ENCODE data around the gene SLC22A8.
"Not testable (repeated sequence)": the region's sequence is repeated elsewhere in the genome, so short reads cannot be mapped to it uniquely, and the experiment has no call there.

SLC22A8 gene, protein sequence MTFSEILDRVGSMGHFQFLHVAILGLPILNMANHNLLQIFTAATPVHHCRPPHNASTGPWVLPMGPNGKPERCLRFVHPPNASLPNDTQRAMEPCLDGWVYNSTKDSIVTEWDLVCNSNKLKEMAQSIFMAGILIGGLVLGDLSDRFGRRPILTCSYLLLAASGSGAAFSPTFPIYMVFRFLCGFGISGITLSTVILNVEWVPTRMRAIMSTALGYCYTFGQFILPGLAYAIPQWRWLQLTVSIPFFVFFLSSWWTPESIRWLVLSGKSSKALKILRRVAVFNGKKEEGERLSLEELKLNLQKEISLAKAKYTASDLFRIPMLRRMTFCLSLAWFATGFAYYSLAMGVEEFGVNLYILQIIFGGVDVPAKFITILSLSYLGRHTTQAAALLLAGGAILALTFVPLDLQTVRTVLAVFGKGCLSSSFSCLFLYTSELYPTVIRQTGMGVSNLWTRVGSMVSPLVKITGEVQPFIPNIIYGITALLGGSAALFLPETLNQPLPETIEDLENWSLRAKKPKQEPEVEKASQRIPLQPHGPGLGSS

DNA sequence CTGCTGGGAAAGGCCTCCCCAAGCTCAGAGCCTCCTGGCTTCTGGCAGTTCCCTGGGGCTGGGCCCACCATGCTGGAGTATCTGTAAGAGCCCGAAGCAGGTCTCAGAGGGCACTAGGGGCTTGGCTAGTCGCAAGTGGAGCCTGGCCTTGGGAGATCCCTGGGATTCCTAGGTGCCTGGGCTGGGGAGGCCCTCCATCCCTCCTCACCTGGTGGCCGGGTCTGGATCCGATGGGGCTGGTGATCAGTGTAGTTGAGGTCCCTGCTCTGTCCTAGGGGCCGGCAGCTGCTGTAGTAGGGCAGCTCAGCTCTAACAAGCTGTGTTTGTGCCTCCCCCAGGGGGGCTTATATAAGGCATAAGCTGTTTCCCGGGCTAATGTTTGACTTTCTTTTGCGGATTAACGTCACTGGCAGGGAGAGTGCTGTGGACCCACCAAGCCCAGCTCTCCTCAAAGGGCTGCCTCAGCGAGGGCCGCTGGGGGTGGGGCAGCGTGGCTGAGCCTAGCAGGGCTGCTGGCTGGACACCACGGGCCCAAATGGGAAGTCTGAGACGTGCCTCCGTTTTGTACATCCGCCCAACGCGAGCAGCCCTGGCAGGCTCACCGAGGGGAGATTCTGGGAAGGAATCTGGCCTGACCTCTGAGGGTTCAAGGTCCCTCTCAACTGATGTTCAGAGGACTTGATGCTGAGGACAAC, at the start of gene SLC22A8:
TSS of gene SLC22A8 (minus strand) at position 321 of the 695 bp plus-strand sequence. CDS start 883 bp downstream, outside the sequence.
- DNase-seq = no peak

DNA sequence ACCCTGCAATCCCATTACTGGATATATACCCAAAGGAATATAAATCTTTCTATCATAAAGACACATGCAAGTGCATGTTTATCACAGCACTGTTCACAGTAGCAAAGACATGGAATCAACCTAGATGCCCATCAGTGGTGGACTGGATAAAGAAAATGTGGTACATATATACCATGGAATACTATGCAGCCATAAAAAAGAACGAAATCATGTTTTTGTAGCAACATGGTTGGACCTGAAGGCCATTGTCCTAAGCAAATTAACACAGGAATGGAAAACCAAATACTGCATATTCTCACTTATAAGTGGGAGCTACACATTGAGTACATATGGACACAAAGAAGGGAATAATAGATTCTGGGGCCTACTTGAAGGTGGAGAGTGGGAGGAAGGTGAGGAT, 30.6 kb upstream of the SLC22A8 start:
- not testable (repeated sequence) for DNase-seq

DNA sequence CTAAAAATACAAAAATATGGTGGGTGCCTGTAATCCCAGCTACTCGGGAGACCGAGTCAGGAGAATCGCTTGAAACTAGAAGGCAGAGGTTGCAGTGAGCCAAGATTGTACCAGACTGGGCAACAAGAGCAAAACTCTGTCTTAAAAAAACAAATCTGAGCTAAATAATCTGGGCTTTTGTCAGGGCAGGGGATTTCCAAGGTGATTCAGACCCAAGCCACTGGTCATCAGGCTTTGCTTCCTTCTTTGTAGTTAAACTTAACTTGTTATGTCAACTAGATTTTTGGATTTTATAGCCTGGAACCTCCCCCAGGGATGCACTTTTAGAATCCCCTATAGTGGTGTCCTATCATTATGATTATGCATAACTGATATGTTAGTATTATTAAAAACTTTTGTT, 27.0 kb upstream of the SLC22A8 start:
- no peak for DNase-seq

DNA sequence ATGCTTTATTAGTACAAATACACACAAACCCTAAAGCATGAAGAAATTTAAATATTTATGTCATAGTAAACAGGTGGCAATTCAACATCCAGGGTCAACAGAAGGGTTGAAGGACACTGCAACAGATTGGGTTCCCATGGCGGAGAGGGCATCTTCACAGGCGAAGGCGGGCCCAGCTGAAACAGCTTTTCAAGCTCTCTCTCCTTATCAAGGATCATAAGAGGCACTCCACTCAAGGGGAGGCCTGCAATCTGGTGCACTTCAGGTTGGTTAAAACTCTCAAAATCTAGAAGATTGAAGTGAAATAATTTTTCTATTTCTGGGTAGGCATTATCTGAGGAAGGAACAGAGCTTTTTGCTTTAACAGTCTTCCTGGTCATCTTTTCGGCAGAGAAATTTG, 16.8 kb upstream of the SLC22A8 start:
- no peak for DNase-seq

DNA sequence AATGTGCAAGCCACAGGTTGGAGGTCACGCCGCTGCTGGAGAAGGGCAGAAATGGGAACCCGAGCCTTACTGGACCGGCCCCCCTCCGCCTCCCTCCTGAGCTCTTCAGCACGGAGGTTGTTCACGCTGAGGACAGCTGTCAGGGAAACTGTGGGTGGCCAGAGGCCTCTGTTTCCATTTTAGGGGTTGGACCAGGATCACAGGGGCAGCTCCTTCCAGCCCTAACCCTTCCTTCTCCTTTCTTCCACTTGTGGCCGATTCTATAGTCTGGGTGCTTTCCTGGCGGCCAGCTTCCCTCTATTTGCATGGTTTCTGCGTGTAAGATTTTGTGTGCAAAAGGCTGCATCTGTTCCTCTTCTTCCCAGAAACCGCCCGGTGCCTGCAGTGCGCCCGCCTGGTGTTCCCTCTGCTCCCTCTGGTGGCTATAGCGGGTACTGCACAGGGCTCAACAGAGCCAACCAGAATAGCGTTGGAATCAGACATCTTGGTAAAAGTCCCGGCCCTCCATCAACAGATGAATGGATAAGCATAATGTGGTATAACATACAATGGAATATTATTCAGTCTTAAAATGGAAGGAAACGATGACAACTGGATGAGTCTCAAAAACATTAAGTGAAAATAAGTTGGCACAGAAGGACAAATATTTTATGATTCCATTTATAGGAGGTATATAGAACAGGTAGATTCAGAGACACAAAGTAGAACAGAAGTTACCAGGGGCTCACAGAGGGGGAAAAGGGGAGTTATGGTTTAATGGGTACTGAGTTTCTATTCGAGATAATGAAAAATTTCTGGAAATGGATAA, 8.4 kb upstream of the SLC22A8 start:
- peak; percentile 89 for DNase-seq

DNA sequence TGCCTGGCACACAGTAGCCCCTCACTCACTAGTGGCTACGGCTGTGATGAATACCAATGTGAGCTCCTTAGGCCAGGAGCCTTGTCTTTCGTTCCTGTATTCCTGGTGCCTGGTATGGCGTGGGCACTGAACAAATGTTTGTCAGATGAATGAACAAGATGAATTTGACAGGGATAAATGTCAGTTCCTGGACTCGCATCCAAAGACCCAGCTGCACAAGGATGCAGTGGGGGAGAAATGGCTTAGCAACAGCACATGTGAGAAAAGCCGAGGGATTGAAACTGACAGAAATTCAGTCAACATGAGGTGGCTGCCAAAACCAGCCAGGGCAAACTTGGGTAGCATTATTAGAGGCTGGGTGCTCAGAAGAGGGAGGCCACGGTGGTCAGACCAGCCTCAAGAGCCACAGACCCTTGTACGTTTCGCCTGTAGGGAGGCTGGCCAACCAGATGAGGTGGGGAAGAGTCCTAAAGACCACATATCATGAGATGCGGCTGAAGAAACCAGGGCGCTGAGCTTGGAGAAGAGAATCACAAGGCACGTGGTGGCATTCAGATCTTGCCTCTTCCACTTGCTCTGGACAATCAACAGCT, 7.7 kb upstream of the SLC22A8 start:
- DNase-seq = no peak

DNA sequence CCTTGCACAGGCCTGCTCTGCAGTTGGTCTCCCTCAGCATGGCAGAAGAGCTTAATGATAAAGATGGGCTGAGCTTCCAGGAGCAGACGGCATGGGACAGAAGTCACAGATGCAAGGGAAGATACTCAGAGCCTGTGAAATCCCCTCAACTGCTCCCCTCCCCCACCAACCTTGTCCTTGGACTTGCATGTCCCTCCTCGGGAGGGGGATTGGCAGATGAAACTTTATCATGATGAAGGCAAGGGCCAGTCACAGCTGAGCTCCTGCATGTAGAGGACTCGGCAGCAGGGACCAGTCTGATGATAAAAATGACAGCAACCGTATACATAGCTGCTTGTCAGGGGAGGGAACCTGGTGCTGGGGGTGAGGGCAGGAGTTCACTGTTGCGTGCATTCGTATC, 6.8 kb upstream of the SLC22A8 start:
- no peak for DNase-seq

DNA sequence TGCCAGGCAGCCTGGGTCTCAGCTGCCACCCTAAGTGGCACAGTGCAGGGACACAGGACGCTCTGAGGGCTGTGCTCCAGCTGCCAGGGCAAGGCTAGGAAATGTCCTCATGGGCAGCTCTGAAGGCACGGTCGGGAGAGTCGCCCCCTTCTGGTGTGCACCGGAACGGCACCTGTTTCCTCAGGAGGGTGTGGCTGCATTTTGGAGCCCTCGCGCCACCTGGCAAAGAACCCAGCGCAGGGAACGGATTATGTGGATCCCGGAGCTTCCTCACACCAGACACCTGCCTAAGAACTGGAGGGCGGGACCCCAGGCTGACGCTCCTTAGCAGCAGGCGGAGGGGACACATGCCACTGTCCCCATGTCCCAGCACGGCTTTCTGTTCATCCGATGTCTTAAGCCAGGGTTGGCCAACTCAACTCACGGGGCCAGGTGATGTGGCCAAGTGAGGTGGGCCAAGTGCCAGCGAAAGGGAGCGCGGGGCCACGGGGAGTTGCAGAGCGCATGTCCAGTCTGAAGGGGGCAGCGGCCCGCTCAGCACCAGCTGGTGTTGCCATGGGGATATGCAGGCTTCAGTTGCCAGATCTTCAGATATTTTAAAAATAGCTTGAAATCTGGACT, 5.1 kb upstream of the SLC22A8 start:
- DNase-seq = peak; percentile 15

DNA sequence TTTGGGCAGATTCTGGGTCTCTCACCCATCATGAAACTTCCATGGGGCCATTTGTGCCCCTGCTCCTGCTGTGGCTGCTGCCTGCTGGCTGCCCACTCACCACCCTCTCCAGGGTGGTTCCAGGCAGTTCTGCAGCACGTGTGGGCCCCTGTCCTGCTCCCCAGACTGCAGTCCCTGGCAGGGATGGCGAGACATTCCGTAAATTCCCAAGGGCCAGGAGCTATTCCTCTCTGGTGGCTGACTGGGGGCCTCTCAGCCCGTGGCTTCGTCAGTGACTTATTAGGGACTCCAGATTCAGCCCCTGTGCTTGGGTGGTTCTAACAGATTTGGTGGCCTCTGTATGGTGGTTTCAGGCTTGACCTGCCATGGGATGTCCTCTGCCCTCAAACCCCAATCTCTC, 3.9 kb upstream of the SLC22A8 start:
- DNase-seq = no peak

DNA sequence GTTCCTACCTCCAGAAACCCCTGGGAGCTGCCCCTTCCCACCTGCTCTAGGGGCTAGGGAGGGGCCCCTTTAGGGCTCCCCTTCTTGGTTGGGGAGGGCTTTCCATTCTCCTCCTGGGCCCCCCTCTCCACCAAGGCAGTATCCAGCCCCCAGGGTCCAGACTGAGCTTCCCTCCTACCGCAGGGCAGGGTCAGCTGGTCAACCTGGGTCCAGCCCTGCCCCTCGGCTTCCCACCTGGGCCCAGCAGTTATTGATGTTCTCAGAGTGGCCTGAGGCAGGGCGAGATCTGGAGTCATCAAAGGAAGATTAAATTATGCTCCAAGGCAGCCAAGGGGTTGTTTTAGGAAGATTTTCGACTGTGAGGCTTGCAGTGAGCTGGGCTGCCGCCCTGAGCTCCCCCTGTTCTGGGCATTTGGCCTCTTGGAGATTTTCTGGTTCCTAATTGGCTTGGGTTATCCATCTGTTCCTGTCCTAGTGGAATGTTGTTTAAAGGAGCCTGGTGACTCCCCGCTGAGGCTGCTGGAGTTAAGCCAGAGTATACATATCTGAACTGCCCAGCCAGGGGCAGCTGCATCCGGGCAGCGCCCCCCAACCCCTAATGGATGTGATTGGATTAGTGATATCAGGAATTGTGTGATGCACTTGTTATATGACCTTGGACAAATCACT, 1.8 kb upstream of the SLC22A8 start:
- DNase-seq = no peak

DNA sequence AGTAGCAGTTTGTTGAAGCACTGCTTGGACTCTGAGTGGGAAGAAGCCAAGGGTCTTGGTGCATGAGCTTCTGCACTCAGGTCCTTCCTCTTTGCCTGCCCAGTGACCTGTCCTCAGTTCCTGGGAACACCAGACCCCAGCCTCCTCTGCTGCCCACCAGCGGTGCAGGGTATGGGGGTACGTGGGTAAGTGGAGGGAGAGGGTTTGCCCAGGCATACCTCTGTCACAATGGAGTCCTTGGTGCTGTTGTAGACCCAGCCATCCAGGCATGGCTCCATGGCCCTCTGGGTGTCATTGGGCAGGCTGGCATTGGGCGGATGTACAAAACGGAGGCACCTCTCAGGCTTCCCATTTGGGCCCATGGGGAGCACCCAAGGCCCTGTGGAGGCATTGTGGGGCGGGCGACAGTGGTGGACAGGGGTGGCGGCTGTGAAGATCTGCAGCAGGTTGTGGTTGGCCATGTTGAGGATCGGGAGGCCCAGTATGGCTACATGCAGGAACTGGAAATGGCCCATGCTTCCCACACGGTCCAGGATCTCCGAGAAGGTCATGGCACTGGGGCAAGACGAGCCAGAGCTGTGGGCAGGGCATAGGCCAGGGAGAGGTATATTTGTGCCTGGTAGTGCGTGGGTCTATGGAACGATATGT, 1.1 kb downstream of the SLC22A8 start:
- no peak for DNase-seq

DNA sequence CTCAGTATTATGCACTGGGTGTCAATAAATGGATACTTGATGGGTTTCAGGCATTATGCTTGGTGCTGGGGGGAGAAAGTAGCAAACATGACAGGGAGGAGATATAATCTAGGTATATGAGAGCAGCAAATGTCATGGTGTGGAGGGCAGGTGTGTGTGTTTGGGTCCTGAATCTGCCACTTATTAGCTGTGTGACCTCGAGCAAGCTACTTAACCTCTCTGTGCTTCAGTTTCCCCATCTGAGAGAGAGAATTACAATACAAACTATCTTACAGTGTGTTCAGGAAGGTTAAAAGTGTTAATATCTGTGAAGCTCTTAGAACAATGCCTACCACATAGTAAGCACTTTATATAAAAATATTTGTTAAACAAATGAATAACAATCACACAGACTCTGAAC, 2.8 kb downstream of the SLC22A8 start:
- no peak for DNase-seq

DNA sequence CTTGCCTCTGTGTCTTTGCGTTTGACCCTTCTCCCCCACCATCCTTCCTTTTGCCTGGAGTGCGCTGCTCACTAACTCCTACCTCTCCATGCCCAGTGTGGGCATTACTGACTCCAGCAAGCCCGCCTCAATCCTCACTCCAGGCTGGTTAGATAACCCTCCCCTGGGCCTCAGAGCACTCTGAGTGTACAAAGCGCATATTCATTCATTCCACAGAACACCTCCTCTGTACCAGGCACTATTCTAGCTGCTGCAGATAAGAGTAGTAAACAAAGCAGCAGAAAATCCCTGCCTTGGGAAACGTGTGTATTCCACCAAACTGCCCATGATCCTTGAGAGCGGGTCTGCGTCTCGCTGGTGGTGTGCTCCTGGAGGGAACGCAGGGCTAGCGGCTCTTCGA, 3.2 kb downstream of the SLC22A8 start:
- DNase-seq = no peak

DNA sequence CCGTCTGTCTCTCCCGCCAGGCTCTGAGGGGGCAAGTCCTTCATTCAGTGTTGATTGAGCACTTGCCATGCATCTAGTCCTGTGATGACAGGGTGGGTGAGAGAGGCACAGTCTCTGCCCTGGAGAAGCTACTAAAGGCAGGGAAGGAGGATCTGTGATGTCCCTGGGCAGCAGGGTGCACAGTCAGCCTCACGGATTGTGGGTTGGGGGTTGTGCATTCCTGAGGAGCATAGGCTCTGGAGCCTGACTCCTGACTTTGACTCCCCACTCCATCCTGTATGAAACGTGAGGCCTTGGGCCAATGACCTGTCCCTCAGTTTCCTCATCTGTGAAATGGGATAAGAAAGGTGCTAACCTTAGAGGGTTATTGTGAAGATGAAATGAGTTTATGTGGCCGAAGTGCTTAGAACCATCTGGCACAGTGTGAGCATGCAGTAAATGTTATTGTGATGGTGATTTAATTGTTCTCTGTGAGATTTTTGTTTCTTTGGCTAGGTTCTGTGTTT, 4.7 kb downstream of the SLC22A8 start:
- DNase-seq = no peak

DNA sequence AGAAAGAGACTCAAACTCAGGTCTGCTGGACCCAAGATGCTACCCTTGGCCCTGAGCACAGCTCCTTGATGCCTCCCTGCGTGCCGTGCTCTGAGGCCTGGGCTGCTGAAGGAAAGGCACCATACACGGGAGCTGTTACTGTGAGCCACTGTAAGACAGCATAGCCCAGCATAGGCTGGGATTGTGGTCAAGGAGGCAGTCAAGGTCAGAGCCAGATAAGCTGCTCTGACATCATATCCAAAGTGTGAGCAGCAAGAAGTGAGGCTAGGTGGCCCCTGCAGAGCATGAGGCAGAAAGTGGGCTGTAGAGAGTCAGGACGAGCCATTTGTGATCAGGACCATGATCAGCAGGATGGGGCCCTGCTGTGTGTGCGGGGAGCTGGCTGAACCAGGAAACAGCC, 7.7 kb downstream of the SLC22A8 start:
- no peak for DNase-seq

DNA sequence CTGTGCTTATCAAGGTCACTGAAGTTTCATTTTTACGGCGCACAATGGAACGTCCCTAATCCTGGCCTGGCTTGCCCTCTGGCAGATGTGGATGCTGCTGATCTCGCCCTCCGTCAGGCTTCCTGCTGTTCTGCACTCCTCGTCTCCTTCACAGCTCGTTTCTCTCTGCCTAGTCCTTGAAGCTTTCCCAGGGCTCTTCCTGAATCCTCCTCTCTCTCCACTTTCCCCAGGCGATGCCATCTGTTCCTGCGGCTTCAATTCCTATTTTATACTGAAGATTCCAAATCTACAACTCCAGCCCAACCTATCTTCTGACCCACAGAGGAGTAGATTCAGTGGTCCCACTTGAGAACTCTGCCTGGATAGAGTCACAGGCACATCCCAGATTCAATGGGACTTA, 14.2 kb downstream of the SLC22A8 start:
- DNase-seq = no peak

DNA sequence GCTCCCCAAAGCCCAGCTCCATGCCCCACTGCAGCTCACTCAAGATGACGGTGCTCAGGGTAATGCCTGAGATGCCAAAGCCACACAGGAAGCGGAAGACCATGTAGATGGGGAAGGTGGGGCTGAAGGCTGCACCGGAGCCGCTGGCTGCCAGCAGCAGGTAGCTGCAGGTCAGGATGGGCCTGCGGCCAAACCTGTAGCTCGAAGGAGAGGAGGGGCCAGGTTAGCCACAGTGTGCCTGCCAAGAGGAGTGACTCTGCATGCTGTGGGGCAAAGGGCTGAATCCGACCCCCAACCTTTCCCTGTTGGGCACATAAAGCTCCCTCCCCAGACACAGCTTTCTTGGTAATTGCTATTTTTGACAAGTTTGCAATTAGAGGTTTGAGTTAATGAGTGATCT, 16.0 kb downstream of the SLC22A8 start:
- DNase-seq = no peak

DNA sequence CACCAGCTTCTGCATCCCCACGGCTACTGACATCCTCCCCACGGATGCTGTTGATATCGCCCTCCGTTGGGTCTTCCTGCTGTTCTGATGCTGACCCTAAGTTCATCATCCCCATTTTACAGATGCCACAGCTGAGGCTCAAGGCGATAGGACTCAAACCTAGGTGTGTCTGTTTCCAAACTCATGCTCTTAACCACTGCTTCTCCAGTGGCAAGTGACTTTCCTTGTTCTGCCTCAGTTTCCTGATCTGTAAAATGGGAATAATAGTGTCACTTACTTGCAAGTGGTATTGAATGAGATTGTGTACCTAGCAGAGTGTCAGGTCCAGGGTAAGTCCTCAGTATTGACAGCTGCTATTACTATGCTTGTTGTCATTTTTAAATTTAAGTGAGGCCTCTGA, 16.5 kb downstream of the SLC22A8 start:
- DNase-seq = no peak

DNA sequence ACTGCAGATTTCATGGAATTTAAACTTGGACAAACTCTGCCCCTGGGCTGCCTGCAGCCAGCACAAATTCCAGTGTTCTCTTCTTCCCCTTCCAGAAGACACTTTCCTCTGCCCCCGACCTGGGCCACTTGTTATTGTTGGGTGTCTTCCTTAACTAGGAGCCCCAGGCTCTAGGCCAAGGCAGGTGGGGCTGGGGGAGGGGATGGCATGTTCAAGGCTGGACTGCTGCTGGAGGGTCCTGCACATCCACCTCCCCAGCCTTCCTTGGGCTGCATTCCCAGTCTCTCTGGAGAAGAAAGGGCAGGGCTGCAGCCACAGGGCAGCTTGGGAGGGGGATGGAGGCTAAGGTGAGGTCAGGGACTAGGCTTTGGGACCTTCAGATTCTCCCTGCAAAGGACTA, 19.4 kb downstream of the SLC22A8 start:
- no peak for DNase-seq

DNA sequence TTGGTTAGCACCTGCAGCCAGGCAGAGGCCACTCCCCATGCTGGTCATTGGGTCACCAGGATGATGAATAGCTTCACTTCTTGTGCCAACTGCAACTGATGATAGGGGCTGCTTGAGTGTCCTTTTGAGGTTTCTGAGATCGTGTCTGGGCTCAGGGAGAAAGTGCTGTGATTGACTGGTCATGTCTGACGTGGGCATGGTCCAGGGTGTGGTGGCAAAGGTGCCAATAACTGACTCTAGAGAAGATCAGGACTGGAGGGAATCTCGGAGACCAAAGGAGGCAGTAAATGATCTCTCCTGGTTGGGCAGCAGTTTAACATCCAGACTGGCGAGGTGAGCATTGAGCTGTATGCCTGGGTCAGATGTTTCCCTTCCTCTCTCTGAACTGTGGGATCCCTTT, 20.9 kb downstream of the SLC22A8 start:
- DNase-seq = no peak

DNA sequence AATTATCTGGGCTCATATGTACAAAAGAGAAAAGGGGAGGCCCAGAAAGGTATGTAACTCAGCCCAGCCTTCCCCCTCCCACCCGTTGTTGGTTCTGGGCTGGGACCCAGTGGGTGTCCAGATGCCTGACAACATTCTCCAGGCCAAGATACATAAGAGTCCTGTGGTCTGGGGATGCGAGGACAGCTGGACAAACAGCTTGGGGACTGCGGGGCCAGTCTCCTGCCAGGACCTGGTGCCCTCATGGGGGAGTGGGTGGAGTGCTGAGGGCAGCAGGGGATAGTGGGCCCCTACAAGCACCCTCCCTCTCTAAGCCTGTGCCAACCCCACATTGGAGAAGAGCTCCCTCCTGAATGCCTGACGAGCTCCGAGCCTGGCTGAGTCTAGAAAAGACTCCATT, 27.4 kb downstream of the SLC22A8 start:
- no peak for DNase-seq

Data from midbrain (tissue), 1 donor.